GM12875 (cell line): ENCODE results near the gene FGF19.

ENCODE experiments used
- H3K4me3 ChIP-seq: one replicate; pipeline ENCODE4 v1.5.1; 2011; ENCODE audit warnings: low read depth, low read length, control low read depth
- CTCF ChIP-seq: IDR thresholded peaks from 2 replicates; pipeline ENCODE4 v1.5.1; 2011; ENCODE audit warnings: low read depth, mild to moderate bottlenecking, control low read depth, inconsistent platforms, low read length, moderate library complexity, borderline replicate concordance; ENCODE audit not compliant: insufficient read depth

The FGF19 gene

DNA sequence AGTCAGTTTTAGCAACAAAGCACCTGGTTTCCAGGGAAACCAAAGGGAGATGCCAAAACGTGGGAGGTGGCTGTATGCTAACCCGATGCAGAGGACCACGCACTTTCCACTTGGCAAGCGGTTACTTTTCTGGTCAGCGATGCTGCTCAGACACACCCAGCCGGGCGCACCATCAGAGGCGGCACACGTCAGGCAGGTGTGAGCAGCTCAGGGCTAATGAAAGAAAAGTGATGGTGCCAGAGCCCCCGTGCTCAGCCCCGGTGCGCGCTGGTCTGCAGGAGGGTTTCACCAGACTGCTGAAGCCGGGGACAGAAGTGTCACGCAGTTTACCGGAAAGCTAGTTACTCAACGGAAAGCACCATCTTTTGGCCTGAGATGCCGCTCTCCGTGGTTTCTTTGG lies 34.3 kb downstream of the FGF19 start:
- TF ChIP-seq CTCF, result no peak

DNA sequence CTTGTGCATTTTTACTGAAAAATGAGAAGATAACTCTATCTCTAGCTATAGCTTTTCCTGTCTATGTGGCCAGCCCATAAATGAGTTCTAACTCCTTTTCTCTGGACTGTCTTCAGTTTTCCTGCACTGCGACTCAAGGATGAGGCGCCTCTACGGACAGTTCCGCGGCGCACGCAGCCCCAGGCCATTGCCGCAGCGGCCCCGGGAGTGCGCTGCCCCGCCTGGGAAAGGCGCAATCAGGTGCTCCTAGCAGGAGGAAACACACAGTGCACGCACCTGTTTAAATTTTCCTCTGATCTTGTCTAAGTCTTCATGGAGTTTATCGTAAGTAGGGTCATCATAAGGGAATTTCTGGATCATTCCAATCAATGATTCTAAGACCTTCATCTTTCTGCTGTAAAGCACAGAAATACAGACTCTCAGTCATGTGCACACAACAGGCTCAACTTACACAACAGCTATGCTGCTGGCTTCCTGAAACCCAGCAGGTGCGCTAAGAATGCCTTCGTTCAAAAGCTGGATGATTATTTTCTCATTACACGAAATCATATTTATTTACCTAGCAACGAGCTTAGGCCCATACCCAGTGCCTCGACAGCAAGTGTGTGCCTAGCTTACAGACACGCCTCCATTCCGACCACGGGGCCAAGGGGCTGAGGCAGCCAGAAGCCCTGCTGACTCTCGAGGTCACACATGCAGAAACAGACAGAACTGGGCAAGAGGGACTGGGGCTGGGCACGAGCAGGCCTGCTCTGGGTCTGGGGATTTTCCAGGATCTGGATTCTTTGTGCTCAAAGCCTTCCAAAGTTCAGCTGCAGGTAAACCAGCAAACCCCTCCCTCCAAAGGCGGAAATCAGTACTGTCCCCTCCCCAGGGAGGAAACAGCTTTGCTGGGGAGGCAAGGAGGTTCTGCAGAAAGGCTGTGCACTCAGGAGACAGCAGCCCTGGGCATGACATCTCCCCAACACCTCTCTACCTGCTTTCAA lies 35.9 kb downstream of the FGF19 start:
- no peak for TF ChIP-seq CTCF
- H3K4me3 ChIP-seq, result no peak overlapping the region

More for the DNA sequence above, 34.3 kb downstream of the FGF19 start:
- H3K4me3 ChIP-seq, result no peak overlapping the region

DNA sequence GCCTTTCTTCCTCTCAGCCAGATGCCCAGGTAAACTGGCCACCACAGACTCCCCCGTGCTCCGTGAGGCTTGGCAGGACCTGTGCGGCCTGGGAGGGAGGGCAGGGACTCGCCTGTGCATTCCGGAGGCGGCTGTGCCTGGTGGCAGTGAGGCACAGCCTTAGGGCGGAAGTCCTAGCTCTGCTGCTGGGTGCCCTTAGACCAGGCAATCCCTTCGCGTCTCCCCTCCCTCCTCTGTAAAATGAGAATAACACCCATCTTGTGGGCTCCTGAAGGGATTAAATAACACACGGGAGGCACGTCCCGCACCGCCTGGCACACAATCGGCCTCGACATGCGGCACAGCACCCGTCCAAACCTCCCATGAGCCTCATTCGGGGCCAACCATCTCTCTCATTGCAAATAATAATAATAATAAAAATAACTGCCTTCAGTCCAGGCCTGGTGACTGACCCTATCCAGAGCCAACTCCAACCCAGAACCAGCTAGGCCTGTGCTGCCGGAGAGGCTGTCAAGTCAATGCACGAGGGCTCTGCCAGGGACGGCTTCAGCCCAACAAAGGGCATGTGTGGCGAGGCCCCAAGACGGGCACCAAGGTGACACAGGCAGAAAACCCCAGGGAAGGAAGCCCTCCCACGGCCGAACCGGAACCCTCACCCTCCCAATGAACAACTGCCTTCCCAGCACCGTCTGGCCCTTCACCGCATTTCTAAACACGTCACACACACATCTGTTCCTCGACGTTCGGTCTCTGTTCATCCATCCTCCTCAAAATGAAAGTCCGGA lies 36.9 kb downstream of the FGF19 start:
- TF ChIP-seq CTCF, result no peak
- no peak overlapping the region for H3K4me3 ChIP-seq

DNA sequence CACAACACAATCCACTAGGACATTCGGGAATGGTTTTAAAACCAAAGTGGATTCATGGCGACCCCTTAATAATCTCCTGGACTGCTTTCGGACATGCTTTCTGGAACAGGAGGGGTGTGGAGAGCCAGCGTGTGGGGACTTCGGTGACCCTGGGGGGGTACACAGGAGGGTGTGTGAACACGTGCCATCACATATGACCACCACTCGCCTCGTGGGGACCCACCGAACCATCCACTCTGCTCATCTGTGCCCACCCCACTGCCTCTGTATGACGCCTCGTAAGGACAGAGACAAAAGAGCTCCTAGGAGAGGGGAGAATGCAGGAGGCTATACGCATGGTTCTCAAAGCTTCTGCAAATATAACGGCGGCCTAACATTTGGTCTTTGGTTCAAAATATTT lies 37.6 kb downstream of the FGF19 start:
- H3K4me3 ChIP-seq, result no peak overlapping the region
- no peak for TF ChIP-seq CTCF

DNA sequence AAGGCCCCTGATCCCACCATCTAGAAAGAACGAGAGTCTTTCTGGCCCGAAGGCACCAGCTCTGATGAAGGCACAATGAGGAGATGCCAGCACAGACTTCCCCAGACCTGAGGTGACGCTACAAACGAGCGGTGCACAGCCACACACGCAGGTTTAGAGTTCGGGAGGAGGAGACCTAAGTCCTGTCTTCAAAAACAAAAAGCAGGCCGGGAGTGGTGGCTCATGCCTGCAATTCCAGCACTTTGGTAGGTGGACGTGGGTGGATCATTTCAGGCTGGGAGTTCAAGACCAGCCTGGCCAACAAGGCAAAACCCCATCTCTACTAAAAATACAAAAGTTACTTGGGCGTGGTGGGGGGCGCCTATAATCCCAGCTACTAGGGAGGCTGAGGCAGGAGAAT lies 38.2 kb downstream of the FGF19 start:
- no peak for TF ChIP-seq CTCF

GRCh38 chr11:69664901-69665300 lies 38.9 kb downstream of the FGF19 start:
- no peak overlapping the region for H3K4me3 ChIP-seq
- no peak for TF ChIP-seq CTCF

More for the DNA sequence above, 38.2 kb downstream of the FGF19 start:
- H3K4me3 ChIP-seq, result no peak overlapping the region
